UCSD-AML1 (cell line): ENCODE results near the gene SIX3.

Source experiments
- DNase-seq: peaks from one replicate; lab custom pipeline; 2025; ENCODE audit not compliant: unreplicated experiment; lab: John Stamatoyannopoulos, UW

SIX3 gene

DNA sequence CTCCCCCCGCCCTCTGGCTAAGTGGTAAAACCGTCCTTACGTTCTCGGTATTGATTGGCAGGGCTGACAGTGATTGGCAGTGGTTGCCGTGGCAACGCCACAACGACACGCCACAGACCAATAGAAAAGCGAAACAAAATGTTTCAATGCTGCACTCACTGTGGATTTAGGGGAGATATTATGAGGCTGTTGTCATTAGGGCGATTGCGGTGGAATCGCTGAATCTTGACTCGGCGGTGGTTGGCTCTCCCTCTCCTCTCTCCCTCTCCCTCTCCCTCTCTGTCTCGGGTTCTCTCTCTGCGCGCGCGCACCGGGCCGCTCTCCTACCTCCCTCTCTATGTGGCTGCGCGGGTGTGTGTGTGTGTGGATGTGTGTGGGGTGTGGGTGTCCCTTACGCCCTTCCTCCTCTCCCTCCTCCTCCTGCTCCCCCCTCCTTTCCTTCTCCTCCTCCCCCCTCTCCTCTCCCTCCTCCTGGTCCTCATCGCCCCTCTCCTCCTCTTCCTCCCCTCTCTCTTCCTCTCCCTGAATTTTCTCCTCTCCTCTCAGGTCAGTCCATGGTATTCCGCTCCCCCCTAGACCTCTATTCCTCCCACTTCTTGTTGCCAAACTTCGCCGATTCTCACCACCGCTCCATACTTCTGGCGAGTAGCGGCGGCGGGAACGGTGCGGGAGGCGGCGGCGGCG lies at the start of gene SIX3:
TSS of gene SIX3 (plus strand) at position 152 of the 684 bp plus-strand sequence. CDS start at position 555, 403 bp downstream.
- DNase-seq: no peak

- no peak for DNase-seq
Observed at GRCh38 chr2:44894058-44894457, 47.4 kb upstream of the SIX3 start.

- DNase-seq: no peak
Observed at GRCh38 chr2:44895061-44895460, 46.4 kb upstream of the SIX3 start.

- no peak for DNase-seq
Observed at GRCh38 chr2:44897406-44897805, 44.1 kb upstream of the SIX3 start.

DNA sequence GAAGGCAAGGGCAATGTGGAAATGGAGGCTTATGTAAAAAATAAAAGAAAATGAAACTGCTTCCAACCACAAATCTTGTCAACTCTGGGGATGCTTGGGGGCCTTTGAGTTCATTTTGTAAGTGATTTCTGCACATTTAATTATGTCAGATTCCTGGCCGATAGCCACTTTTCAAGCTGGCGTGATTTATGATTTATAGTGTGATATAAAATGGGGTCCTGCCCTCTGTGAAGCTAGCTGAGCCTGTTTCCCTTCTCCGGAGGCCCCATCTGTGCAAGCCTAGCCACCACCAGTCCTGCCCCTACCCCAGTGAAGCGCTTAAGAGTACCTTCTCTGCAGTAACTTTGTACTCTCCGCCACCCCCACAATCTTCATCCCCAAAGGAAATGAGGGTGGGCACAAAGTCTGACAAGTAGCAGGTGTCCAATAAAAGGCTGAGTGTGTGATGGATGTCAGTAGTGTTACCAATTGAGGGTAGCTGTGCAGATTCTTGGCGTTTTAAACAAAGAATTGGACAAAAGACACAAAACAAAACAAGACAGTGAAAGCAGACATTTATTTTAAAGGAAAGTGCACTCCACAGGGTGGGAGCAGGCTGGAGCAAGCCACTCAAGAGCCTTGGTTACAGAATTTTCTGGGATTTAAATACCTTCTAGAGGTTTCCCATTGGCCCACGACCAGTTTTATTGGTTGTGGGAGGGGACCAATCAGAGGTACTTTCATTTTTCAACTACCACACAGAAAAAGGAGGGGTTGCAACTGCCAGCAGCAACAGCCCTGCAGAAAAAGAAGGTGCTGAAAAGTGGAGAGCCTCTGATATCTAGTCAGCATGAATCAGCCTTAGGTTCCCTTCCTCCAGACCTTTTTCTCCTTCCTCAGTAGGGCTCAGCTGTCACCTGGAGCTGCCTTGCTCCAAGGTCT lies 39.0 kb upstream of the SIX3 start:
- DNase-seq: no peak

DNA sequence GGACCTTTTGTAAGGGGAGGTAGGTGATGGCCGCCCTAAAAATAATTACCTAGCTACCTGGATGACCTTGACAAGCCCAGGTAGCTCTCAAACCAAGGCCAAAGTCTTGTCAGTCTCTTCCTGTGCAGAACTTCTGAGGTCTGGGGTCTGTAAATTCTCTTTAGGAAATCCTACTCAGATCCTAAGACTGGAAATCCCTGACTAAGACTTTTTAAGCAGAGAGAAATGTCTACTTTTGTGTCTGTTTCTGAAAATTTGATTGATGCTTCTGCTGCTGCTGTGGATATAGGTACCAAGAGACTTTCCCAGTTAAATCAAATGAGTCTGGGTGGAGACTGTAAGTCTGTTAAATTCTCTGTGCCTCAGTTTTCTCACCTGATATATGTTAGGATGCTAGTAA lies 36.9 kb upstream of the SIX3 start:
- no peak for DNase-seq

GRCh38 chr2:44906972-44907371 lies 34.5 kb upstream of the SIX3 start:
- DNase-seq: no peak

- no peak for DNase-seq
Observed at GRCh38 chr2:44909831-44910230, 31.7 kb upstream of the SIX3 start.

- DNase-seq: no peak
Observed at GRCh38 chr2:44912660-44913059, 28.8 kb upstream of the SIX3 start.

DNA sequence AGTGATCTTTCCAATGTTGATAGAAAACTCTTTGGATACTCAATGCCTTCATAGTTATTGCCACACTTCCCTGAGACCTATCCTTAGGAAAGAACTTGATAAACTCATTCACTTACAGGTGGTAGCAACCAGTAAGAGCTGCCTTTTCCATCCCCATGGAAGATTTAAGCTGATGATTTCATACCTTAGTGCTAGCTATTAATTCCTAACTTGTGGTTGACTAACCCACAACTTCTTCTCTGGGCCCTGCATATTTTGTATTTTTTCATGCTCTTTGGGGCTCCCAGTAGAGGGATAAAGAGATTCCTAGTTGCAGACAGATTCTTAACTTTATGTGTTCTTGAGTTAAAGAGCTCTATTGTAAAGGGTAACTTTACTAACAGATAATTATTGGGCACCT lies 25.2 kb upstream of the SIX3 start:
- DNase-seq: no peak

DNA sequence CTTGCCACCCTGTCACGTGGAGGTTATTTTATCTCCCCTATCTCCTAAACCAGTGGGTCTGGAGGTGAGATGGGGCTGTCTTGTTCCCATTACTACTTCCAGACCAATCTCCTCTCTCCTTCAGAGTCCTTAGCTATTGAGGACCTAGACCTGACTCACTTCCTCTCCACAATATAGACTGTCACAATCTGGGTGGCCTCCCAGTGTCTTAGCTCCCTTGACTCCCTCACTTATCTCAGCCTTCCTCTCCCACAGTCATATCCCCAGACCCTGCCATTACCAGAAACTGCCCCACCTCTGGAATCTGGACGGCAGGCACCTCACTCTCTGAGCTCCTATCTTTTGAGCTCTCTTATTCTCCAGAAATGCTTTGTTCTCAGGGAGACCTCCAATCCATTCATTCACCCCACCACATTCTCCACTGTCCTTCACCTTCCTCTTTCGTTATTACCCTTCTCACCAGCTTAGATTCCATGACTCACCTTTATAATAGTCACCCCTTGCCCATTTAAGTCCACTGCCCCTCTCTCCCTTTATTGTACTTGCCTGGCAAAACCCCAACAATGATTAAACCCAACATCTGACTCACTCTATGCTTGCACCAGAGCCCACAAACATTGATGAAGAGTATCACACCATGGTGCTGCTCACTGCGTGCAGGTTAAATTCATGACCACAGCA lies 23.3 kb upstream of the SIX3 start:
- DNase-seq: no peak

- DNase-seq: no peak
Observed at GRCh38 chr2:44920751-44921150, 20.8 kb upstream of the SIX3 start.

DNA sequence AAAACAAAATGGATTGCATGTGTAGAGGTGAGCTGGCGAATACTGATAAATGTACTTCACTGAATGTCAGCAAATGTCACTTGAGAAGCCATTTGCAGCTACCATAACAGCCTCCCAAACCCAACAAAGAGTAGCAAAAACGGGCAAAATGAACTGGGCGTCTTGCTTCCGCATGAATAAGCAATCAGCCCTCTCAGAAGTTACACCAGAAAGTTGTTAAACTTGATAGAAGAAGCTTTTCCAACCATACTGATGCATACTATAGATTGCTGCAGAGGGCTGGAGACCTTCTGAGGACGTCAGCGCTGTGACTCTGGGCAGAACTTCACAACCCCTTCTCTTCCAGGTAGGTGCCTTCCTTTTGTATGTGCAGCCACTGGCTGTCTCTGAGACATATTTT lies 18.7 kb upstream of the SIX3 start:
- no peak for DNase-seq

- no peak for DNase-seq
Observed at GRCh38 chr2:44925561-44926136, 15.9 kb upstream of the SIX3 start.

DNA sequence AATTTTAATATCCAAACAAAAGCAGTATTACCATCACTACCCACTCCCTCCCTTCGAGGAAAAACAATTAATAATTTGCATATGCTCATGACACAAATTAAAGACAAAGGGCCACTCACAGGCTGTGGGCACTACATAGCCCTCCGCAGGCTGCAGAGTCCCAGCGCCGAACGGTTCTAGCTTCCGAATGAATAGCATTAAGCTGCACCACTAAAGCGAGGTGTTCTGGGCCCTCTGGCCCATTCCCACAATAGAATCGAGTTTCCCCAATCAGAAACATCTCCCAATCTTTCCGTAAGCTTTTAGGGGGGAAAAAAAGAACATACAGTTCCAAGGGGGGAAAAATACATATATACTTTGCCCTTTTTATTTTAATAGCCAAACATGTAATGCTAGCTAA lies 14.5 kb upstream of the SIX3 start:
- DNase-seq: no peak

GRCh38 chr2:44927985-44928482 lies 13.5 kb upstream of the SIX3 start:
- no peak for DNase-seq

DNA sequence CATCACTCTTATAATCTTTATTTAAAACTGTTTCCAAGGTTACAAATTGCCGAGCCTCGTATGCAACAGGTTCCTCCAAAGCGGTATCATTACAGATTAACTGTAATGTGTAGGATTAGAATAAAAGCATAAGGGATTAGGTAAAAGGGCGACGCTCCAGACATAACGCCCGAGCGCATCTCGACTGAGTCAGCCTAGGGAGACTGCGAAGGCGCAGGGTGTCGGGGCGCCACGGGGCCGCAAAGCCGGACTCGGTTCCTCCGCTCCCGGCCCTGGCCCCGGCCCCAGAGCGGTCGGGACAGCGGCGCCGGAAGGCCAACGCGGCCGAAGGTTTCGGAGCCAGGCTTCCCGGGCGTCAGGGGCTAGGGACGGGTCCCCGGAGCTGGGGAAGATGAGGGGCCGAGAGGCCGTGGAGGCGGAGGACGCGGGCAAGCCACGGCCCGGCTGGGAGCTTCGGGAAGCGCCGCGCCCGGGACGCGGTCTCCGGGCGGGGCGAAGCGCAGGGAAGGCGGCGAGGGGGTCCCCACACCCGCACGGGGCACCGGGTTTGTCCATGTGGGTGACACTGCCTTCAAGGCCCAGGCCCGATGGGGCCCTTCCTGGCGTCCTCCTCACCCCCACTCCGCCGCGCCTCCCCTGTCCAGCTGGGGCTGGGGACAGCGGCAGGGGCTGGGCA lies 12.9 kb upstream of the SIX3 start:
- DNase-seq: no peak

- no peak for DNase-seq
Observed at GRCh38 chr2:44929159-44929734, 12.3 kb upstream of the SIX3 start.

DNA sequence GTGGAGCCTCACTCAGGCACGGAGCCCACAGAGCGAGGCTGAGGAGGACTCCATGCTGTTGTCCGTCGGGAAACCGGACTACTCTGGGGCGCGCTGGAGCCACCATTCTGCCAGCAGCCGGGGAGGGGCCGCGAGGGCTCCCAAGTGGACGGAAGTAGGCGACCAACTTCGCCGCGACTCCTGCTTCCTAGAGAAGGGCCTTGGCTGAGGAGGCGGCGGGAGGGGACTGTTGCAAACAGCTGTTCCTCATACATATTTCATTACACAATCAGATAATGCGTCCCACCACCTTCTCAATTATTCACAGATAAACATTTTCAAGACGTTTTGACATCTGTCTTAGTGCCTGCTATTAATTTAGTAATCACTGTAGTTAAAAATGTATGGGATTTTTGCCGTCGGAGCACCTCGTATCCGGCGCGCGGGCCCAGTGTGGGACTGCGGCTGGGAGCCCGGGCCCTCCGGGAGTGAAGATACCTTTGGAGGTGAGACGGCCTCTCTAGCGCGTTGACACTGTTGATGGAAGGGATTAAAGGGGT lies 11.7 kb upstream of the SIX3 start:
- DNase-seq: no peak
